RPMI8226 (cell line): Measurements from ENCODE around the gene RAB40B.

Experiments
- DNase-seq: peaks from one replicate; pipeline ENCODE4 v3.0.0-alpha.2; 2015

The RAB40B gene

DNA sequence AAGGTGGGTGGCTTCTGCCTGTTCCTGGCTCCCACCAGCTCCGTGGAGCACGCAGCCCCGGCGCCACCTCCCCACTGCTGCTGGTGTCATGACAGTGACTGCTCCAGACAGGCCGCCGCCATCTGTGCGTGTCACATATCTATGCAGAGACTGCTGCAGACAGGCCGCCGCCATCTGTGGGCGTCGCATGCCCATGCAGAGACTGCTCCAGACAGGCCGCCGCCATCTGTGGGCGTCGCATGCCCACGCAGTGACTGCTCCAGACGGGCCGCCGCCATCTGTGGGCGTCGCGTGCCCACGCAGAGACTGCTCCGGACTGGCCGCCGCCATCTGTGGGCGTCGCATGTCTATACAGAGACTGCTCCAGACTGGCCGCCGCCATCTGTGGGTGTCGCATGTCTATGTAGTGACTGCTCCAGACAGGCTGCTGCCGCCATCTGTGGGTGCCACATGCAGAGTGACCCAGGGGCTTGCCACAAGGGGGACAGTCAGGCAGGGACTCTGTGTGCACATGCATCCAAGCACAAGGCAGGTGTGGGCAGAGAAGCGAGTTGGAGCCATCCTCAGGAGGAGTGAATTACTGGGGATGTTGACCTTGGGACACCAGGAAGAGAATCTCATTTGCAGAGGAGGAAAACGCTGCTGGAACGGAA is 14.7 kb upstream of the RAB40B start:
- DNase-seq, result no peak

DNA sequence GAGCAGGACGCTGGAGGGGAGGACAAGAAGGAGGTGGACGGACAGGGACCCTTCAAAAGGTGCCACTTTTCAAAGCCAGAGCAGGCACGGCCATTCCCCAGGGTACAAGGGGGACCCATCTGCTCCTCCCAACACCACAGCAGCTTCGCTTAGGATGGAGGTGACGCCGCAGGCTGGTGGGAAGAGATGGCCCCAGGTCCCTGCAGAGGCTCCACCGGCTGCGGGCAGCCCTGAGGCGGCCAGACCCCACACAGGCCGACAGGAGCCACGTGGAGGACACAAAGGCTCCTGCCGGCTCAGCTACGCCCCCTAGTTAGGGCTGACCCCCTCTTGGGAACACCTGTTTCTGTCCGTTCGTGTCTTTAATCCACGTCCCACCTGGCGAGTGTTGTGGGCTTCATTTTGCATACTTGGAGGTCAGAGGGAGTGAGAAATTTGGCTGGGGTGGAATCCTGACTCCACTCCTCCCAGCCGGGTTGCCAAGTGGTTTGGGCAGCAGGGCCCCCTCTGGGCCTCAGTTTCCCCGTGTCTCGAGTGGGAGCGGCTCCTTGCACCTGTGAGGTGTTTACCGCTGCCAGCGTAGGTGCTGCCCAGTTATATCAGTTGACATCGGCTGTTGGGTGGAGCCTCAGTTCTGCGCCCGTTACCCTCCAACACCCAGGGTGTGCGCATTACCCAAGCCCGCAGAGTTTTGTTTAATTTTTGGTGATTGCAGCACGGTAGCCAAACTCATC is 12.2 kb upstream of the RAB40B start:
- no peak for DNase-seq

- no peak for DNase-seq
Observed at GRCh38 chr17:82709676-82710498, 11.4 kb upstream of the RAB40B start.

- DNase-seq, result no peak
Observed at GRCh38 chr17:82709024-82709675, 10.7 kb upstream of the RAB40B start.

DNA sequence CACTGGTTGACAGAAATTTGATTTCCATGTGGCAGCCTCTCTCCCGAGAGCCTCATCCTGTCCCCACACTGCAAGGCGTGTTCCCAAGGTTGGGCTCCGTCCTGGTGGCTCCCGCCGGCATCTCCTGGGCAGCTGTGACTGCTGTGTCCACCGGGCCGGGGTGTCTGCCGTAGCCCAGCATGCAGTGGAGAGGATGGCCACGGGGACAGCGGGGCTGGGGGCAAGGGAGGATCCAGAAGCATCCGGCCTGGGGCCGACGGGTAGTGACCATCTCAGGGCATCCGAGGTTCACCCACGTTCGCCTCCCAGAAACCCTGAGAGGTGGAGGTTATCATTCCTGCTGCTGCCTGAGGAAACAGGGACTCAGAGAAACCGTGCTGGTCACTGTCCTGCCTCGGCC is 7.3 kb upstream of the RAB40B start:
- no peak for DNase-seq

- no peak for DNase-seq
Observed at GRCh38 chr17:82704886-82705285, 6.4 kb upstream of the RAB40B start.

- no peak for DNase-seq
Observed at GRCh38 chr17:82703935-82704865, 5.7 kb upstream of the RAB40B start.

DNA sequence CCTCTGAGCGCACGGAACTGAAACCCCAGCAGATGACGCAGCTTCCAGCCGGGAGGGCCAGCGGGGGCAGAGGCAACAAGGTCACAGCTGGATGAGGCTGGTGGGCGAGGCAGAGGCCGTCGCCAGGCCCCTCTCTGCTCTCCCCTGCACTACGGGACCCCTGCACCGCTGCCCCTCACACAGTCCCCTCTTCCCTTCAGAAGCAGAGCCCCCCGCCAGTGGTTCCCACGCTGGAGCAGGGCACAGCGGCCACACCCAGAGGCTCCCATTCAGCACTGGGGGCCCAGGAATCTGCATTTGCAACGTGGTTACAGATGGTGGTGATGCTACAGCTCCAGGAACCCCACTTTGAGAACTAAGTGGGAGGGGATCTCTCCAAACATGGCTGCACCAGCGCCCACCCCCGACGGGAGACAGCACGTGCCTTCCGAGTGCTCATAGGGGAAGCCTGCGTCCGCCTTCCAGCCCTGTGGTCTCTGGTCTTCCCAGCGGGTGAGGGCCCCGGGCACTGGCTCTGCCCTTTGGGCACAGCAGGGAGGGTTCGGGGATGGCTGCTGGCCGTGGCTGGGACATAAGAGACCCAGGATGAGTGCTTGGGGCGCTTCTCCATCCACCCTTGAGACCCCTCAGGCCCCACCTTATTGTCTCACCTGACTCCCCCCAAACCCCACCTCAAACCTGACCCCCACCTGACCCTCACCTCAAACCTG is 4.7 kb upstream of the RAB40B start:
- DNase-seq, result no peak

DNA sequence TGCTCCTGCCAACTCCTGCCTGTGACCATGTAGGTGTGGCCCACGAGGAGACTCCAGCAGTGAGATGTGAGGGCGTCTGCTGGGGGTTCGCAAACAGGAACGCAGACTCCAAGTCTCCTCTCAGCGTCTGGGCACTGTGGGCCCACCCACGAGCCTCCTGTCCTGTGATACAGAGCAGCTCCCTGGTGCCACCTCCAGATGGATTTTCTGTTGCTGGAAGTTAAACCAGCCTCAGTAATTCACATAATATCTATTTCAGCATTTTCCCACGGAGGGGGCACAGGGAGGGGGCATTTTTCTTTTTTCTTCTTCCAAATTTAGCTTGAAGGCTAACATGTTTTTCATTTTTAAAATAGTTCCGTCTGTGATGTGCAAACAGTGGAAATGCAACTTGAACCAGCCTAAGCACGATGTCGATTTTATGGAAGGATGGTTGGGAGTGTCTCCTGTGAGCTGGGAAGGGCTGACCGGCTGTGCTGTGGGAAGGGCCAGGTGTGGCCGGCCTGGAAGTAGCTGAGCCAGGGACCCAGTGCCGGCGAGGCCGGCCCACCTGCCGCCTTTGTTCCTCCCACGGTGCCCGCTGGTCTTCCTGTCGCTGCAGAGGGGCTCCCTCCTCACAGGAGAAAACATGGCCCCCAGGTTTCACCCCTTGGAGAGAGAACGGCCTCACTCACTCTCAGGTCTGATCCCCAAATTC is 3.9 kb upstream of the RAB40B start:
- DNase-seq, result no peak

DNA sequence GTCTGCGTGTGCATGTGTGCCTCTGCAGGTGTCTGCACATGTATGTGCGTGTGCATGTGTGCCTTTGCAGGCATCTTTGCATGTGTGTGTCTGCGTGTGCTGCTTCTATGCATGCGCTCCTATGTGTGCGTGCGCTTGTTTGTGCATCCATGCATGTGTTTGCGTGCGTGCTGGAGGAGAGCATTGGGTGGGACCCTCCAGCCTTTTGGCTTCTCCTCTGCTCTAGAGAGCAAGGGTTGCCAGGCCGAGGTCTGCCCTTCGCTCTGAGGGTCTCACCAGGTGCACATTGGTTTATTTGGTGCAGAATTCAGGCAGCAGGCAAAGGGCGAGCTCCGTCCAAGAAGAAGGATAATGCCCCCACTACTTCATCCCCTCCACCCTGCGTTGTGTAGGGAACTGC is 1.1 kb upstream of the RAB40B start:
- DNase-seq, result no peak

GRCh38 chr17:82698974-82699442 is 510 bp upstream of the RAB40B start:
- DNase-seq, result no peak

DNA sequence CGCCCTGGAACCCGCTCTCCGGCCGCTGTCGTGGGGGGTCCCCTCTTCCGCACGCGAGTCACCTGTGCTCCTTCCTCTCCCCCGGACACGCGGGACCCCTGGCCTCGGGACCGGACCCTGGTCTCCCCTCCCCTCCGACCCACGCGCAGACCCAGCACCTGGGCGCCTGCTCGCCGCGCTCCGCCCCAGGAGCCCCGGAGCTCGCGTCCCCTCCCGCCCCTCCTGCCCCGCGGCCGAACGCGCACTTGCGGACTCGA is 762 bp downstream of the RAB40B start:
- DNase-seq, result no peak

DNA sequence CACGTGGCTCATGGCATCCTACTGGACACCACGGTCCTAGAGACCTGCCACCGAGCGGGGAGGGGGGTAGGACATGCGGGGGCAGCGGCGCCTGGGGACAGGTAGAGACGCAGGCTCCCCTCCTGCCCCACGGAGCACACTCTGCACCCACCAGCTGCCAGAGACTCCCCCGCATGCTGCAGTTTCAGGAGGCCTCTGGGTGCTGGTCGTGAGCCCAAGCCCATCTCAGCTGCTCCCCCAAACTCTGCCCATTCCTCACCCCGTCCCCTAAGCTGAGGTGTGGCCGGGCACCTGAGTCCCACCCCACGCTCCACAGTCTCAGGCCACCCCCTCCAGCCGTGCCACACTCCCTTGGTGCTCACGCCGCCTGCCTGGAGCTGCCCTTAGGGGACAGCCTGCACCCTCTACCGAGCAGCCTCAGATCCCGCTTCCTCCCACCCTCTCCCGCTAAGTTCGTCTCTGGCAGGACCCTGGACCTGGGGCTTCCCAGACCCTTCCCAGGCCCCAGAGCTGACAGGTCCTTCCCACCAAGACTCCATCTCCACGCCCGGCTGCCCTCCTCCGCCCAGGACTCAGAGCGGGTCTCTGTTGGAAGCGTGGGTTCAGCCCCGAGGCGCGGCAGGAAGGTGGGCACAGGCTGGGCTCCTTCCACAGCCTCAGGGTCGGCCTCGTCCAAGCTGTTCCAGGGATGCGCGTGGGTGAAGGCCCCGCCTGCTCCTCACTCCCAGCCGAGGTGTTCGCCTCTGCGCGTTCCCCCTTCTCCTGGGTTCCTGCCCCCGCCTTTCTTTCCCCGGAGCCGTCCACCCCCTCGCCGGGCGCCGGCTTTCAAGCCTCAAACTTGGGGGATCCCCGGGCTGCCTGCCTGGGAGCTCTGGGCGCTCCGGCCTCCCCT is 1.3 kb downstream of the RAB40B start:
- DNase-seq, result no peak

DNA sequence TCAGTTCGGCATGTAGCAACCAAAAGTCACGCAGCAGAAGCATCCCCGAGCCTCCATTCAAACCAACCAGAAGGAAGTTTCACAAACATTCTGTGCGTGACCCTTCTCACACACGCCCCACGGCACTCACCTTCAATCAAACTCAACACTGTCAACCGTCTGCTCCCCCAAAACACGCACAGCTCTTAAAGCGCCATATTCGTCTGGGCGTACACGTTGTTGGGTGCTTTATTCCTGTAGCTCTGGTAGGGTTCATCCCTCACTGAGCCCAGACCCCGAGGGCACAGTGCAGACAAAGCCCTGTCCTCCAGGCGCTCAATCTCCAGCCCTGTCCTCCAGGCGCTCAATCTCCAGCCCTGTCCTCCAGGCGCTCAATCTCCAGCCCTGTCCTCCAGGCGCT is 2.2 kb downstream of the RAB40B start:
- no peak for DNase-seq

DNA sequence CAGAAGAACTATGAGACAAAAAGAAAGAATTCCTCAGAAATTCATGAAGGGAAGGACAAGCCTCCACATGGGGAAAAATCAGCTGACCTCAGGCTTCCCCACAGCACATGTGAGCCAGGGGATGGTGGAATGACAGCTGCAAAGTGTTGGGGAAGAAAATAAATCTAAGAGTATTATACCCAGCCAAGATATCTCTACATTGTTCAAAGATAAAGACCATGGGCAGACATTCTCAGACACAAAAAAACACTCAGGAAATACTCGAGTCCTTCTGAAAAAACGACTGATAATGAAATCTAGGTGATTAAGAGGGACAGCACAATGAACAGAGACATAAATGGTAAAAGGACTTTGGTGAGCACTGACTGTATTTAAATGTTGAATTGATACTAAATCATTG is 3.9 kb downstream of the RAB40B start:
- no peak for DNase-seq

GRCh38 chr17:82693168-82693867 is 5.2 kb downstream of the RAB40B start:
- no peak for DNase-seq

DNA sequence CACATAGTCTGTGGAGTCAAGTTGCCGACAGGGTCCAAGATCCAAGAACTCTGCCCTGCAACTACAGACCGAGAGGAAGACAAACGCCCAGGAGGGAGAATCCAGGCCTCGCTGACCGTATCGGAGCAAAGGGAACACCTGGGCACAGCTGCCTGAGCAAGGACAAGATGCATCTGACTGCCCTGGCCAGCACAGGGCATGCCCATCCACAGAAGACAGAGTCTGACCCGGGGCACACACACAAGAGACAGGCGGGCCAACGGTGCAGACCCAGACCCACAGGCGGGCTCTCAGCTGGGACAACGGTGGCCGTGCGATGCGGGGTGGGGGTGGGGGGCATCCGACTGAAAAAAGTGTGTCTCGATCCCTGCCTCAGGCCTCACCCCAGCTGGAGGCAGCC is 6.2 kb downstream of the RAB40B start:
- no peak for DNase-seq

DNA sequence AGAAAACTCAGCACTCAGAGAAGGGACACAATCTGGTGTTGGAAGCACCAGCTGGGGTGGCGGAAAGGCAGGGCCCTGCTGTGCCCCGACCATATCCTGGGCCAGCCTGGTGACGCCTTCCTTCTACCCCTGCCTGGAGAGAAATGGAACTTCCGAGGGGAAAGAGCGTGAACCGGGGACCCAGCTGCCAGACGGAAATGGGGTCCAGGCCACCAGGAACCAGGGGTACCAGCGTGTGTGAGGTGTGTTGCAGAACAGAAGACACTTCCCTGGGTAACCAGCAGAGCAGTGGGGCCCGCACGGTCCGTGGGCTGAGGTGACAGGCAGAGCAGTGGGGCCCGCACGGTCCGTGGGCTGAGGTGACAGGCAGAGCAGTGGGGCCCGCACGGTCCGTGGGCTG is 6.8 kb downstream of the RAB40B start:
- no peak for DNase-seq

DNA sequence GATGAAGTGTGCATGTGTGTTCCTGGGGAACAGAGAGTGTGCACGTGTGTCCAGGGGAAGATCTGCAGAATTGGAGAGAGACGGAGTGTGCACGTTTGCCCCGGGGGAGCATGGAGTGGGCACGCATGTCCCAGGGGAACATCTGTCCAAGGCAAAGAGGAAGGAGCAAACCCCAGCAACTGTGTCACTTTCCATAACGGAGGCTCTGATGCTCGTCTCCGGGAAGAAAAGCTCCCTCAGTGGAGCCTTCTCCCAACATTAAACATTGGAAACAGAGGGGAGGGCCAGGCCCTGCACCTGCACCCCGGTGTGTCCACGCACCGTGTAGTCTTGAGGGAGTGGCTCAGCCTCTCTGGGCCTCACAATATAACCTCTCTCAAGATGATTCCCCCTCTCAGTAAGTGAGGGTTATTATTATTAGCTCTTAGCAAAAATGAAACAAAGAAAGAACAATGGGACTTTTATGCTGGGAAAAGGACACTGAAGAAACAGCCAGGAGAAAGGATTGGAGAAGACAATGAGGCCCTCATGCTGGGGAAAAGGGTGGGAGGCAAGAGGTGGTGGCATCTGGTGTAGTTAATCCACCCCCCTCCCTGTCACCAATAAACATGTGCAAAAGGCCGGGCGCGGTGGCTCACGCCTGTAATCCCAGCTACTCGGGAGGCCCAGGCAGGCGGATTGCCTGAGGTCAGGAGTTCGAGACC is 7.6 kb downstream of the RAB40B start:
- DNase-seq, result no peak
